Activated CD8-positive, alpha-beta T cell treated with anti-CD3 and anti-CD28 coated beads for 36 hours (primary cell): Measurements from ENCODE around the gene PRDM2. TPM values are rescaled to one million over a fixed set of nuclear protein-coding genes. Genes with fewer than 3 reads are reported as not detected.
A peak's percentile ranks its signal among the peaks of the same experiment; 100 is the strongest.

Experiments
- ATAC-seq: fragments of 200-7000 bp; cut with Tn5 transposase; one replicate; pipeline ENCODE4 v1.10.0; 2021; ENCODE audit warnings: mild to moderate bottlenecking, moderate library complexity
- CTCF ChIA-PET: fragments of 350-600 bp; sonication (Branson Sonifier 250); formaldehyde crosslinking; loops from one replicate; lab custom pipeline; 2021; ENCODE audit warnings: antibody characterized with exemption; lab: Charles Lee
- POLR2A ChIA-PET: fragments of 350-600 bp; sonication (Branson Sonifier 250); formaldehyde crosslinking; loops from one replicate; lab custom pipeline; 2021; ENCODE audit warnings: antibody characterized with exemption; lab: Charles Lee
- DNase-seq: peaks from one replicate; pipeline ENCODE4 v3.0.0-alpha.2; 2020
- H3K27ac Mint-ChIP-seq: one replicate; pipeline ENCODE4 v1.8.0; 2021; ENCODE audit warnings: mild to moderate bottlenecking, mixed read lengths
- H3K27me3 Mint-ChIP-seq: one replicate; pipeline ENCODE4 v1.8.0; 2021; ENCODE audit warnings: mixed read lengths
- H3K36me3 Mint-ChIP-seq: one replicate; pipeline ENCODE4 v1.8.0; 2021; ENCODE audit warnings: low read depth, mixed read lengths
- H3K4me1 Mint-ChIP-seq: one replicate; pipeline ENCODE4 v1.8.0; 2021; ENCODE audit warnings: low read depth, mixed read lengths
- H3K4me3 Mint-ChIP-seq: one replicate; pipeline ENCODE4 v1.8.0; 2021; ENCODE audit warnings: mild to moderate bottlenecking, moderate library complexity, mixed read lengths
- H3K9me3 Mint-ChIP-seq: one replicate; pipeline ENCODE4 v1.8.0; 2021; ENCODE audit warnings: mixed read lengths
- intact Hi-C: fragments of 100-400 bp; cut with micrococcal nuclease; formaldehyde crosslinking; loops from one replicate; pipeline ENCODE4 v1.10.0; 2022
- total RNA-seq, 2 experiments: library from RNA; stranded (reverse); gene quantifications; one replicate each; pipeline ENCODE4 v1.2.3, GENCODE V29; 2021
- TF ChIP-seq, protein P1 (sequence below): fragments of 200-600 bp; IDR thresholded peaks from one replicate; pipeline ENCODE4 v1.8.0; 2022; ENCODE audit warnings: antibody characterized with exemption, mild to moderate bottlenecking

PRDM2 gene
- total RNA-seq, 2 experiments from 2014 or later: 41.2 to 43.6 TPM

DNA sequence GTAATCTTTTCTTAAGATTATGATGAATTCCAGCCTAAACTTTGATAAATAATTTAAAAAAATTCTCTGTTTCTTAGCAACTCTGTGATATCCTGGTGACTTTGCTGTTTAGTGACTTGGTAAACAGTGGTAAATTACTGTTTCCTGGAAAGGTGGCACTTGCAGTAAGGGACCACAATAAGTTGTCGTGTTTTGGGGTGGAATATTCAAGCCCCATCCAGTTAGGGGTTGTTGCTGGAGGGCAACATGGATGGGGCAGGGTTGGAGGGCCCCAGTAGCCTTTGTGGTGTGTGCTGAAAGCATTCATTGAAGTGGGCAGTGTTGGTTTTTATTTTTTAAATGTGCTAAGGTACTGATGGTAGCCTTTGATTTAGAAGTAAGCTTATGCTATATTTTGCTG, 30.3 kb downstream of the PRDM2 start:
- H3K27me3 Mint-ChIP-seq: no peaks in the 10 kb centered on the region
- ChIA-PET POLR2A (interaction anchor here (0.6 to 2.2 kb wide), 6 partner anchors 12 to 37 kb away, joined by 3 to 12 read pairs (median 4); no protein-coding TSS in a partner anchor), CTCF (interaction anchor here (0.5 to 1.4 kb wide), 3 partner anchors 9 to 65 kb away, joined by 3 read pairs; no protein-coding TSS in a partner anchor)
- peak; percentile 1 for ATAC-seq
- intact Hi-C loops: loop anchor here (2.0 kb wide), 1 partner anchor 27 kb away; no protein-coding TSS in a partner anchor
- peaks cover 83% of the 10 kb centered on the region for H3K4me1 Mint-ChIP-seq
- H3K4me3 Mint-ChIP-seq: peak overlapping the region; percentile 81
- peak overlapping the region; percentile 98 for H3K27ac Mint-ChIP-seq
- DNase-seq: no peak
- TF ChIP-seq, protein P1, sequence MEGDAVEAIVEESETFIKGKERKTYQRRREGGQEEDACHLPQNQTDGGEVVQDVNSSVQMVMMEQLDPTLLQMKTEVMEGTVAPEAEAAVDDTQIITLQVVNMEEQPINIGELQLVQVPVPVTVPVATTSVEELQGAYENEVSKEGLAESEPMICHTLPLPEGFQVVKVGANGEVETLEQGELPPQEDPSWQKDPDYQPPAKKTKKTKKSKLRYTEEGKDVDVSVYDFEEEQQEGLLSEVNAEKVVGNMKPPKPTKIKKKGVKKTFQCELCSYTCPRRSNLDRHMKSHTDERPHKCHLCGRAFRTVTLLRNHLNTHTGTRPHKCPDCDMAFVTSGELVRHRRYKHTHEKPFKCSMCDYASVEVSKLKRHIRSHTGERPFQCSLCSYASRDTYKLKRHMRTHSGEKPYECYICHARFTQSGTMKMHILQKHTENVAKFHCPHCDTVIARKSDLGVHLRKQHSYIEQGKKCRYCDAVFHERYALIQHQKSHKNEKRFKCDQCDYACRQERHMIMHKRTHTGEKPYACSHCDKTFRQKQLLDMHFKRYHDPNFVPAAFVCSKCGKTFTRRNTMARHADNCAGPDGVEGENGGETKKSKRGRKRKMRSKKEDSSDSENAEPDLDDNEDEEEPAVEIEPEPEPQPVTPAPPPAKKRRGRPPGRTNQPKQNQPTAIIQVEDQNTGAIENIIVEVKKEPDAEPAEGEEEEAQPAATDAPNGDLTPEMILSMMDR: no peak
- peaks cover 25% of the 10 kb centered on the region for H3K36me3 Mint-ChIP-seq
- H3K9me3 Mint-ChIP-seq: no peaks in the 10 kb centered on the region

DNA sequence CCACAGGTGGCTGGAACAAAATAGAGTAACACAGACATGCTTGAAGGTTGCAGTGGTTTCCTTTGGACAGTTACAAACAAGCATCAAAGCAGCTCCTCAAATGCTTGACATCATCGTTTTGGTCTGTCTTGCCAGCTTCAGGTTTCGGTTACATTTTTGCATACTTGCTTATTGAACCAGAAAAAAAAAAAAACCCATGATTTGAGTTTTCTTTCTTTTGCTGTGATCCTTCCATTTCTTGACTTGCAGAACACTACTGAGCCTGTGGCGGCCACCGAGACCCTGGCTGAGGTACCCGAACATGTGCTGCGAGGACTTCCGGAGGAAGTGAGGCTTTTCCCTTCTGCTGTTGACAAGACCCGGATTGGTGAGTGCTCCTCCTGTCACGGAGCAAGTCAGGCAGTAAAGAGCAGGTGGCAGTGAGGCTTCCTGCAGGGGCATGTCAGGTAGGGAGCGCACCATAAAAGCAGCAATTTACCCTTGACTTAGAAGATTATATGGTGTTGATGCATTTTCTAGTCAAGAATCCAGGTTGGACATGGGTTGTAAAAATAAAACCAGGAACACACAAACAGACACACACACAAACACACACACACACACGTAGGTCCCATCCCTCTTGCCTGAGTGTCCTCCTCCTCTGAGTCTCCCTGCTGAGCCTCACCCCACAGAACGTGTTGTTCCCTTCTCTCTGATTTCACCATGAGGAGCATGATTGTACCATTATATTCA, 30.9 kb downstream of the PRDM2 start:
- Mint-ChIP-seq H3K4me3 (peak overlapping the region; percentile 81), H3K4me1 (peaks cover 83% of the 10 kb centered on the region), H3K27me3 (no peaks in the 10 kb centered on the region), H3K36me3 (peaks cover 27% of the 10 kb centered on the region), H3K27ac (peak overlapping the region; percentile 98), H3K9me3 (no peaks in the 10 kb centered on the region)
- CTCF ChIA-PET: interaction anchor here (0.7 to 1.4 kb wide), 3 partner anchors 9 to 64 kb away, joined by 3 read pairs; no protein-coding TSS in a partner anchor
- POLR2A ChIA-PET: interaction anchor here (0.6 to 2.2 kb wide), 6 partner anchors 14 to 28 kb away, joined by 3 to 12 read pairs (median 3); no protein-coding TSS in a partner anchor
- TF ChIP-seq, protein P1: no peak
- ATAC-seq (peak; percentile 93), DNase-seq (peak; percentile 92)
- intact Hi-C loops: loop anchor here (2.0 kb wide), 1 partner anchor 28 kb away; no protein-coding TSS in a partner anchor

DNA sequence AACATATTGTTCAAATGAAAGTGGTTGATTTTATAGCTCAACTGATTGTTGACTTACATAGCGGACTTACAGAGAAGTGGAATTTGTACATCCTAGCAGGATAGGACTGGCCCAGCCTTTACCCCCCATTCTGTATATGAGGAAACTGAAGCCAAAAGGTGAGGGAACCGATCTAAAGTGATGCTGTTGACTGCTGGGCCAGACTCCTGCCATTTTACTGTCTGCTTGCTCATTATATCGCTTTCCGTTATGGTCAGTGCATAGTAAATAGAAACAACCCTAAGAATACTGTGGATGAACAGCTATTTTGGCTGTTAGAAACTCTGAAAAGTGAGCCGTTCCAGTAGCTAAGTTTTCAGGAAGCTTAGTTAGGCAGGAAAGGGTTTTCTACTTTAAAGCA, 31.9 kb downstream of the PRDM2 start:
- TF ChIP-seq, protein P1: no peak

DNA sequence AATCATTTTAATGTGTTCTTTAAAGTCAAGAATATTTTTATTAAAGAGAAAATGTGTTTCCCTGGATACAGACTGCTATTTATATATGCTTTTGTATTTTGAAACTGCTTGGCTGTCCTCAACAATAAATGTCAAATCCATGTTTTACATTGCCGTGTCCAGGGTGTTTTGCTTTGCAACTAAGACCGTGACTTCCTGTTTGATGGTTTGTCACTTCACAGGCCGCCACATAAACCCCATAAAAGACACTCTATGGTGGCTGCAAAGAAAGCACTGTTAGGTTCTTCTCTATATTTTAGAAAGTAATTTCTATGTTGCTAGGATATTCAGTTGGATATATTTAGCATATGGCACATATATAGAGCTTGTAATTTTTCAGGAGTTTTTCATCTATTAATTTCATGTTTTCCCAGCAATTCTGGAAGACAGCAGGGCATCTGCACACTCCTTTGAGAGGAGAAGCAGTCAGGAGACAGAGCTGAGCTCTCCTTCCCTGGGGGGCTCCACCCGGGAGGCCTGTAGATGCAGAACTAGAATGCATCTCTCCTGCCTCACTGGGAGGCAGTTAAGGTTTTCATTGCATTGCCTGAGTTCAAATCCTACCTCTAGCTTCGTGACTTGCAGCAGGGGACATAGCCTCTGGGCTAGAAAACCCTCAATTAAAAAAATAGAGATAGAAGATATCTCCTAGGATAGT, 33.1 kb downstream of the PRDM2 start:
- TF ChIP-seq, protein P1: no peak
- Mint-ChIP-seq H3K36me3 (peaks cover 31% of the 10 kb centered on the region), H3K4me3 (peak overlapping the region; percentile 47), H3K27me3 (no peaks in the 10 kb centered on the region), H3K9me3 (no peaks in the 10 kb centered on the region), H3K27ac (peak overlapping the region; percentile 98), H3K4me1 (peaks cover 83% of the 10 kb centered on the region)
- ChIA-PET CTCF (interaction anchor here (0.9 to 1.0 kb wide), 2 partner anchors 15 to 32 kb away, joined by 3 to 4 read pairs; no protein-coding TSS in a partner anchor), POLR2A (interaction anchor here (0.8 to 1.5 kb wide), 3 partner anchors 11 to 32 kb away, joined by 3 to 9 read pairs (median 5); no protein-coding TSS in a partner anchor)
- ATAC-seq (no peak), DNase-seq (peak; percentile 54)
- intact Hi-C loops: no loop called here

More for the DNA sequence above, 31.9 kb downstream of the PRDM2 start:
- intact Hi-C loops: loop anchor here (2.0 kb wide), 1 partner anchor 29 kb away; no protein-coding TSS in a partner anchor
- Mint-ChIP-seq H3K27me3 (no peaks in the 10 kb centered on the region), H3K9me3 (no peaks in the 10 kb centered on the region), H3K4me3 (peak overlapping the region; percentile 81), H3K36me3 (peaks cover 27% of the 10 kb centered on the region), H3K27ac (peak overlapping the region; percentile 98), H3K4me1 (peaks cover 79% of the 10 kb centered on the region)
- ChIA-PET POLR2A (interaction anchor here (0.6 to 2.2 kb wide), 8 partner anchors 13 to 32 kb away, joined by 3 to 7 read pairs (median 3); no protein-coding TSS in a partner anchor), CTCF (interaction anchor here (0.7 to 0.8 kb wide), 2 partner anchors 17 to 42 kb away, joined by 3 to 4 read pairs; no protein-coding TSS in a partner anchor)
- no peak for DNase-seq
- no peak for ATAC-seq
